Fibroblast of skin of scalp (primary cell): ENCODE results near the gene PAX8.

Experiments
- DNase-seq: peaks from one replicate; pipeline ENCODE4 v3.0.0-alpha.2; 2013

The PAX8 gene

GRCh38 chr2:113181258-113182051 lies 97.3 kb downstream of the PAX8 start:
- DNase-seq: no peak

DNA sequence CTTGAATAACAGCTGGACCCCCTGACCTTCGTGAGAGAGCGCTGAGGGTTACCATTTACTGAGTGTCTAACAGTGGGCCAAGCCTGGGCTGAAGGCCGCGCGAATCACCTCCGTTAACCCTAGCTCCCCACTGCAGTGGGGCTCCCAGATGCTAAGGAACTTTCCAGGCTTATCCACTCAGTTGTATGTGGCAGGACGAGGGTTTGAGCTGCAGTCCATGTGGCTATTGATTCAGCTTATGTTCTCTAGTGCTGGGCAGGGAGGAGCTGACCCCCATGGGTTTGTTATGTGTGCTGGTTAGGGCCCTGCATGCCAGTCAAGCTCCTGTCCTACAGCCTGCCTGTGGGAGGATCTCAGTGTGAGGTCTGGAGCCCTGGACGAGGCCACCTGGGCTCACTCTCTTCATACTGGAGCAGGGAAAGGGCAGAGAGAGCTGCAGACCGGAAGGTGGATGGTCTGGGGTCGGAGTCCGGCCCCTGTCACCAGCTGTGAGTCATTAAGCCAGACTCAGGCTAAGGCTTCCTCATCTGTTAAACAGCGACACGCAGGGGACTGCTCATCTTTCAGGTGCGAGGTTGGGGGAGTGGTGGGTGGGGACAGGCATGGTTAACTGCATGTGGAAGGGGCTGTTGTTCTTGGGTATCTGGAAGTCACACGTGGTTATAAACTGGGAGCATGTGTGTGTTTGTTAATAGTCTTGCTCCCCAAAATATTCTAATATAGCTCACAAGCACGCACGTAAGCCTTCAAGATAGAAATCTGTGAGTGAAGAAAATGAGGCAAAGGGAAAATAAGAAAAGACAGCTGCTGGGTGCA lies 98.4 kb downstream of the PAX8 start:
- DNase-seq: no peak

- DNase-seq: no peak
These were observed 99.2 kb downstream of the PAX8 start for GRCh38 chr2:113179446-113180045.

GRCh38 chr2:113178891-113179290 lies 99.8 kb downstream of the PAX8 start:
- DNase-seq: no peak

- DNase-seq: no peak
These were observed 100.5 kb downstream of the PAX8 start for GRCh38 chr2:113178069-113178746.

DNA sequence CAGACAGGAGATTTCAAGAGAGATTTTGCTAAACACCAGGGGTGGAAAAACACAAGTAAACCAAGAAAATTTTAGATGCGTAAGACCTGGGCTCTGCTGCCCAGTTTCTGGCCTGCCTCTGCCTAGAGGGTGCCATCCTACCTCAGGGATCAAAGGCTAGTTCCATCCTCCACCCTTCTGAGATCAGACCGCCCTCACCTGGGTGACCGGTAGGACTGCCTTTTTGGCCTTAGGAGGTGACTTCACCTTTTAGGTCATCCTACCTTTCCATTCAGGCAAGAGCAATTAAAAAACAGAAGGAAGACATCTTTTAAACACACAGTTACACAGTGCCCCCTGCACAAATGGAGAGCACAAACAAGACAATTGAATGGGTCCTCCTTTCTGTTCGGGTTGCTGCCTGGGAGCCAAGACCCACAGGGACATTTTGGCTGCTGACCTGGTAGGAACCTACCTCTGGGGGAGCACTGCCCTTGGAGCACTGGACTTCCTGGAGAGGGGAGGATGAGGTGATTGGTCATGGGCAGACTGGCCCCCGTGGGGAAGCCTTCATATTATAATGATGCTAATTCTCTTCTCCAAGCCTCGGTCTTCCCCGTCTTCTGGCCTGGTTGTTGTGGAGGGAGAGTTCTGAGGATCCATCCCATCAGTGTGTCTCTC lies 101.9 kb downstream of the PAX8 start:
- no peak for DNase-seq

GRCh38 chr2:113175736-113176695 lies 102.7 kb downstream of the PAX8 start:
- DNase-seq: no peak

DNA sequence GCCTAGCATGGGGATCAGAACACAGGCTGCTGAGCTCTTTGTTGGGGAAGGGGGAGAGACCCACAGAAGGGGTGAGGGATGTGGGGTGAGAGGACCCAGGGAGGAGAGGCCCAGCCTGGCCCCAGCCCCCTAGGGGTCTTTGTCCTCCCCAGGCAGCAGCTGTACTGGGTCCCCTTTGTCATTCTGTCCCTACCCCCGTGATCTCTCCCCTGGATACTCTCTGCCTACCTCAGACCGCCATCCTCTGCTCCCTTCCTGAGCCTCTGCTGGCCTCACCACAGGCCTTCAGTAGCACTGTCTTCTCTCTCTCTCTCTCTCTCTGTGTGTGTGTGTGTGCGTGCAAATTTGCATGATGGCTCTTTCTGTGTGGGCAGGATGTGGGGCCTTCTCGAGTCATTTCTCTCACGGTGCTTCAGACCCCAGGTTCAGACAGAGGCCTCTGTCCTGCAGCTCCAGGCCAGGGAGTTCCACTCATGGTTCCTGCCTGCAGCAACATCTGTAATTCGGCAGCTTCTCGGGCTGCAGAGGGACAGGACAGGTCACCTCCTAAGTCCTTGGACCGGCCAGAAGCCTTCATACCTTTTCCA lies 103.6 kb downstream of the PAX8 start:
- peak; percentile 13 for DNase-seq

DNA sequence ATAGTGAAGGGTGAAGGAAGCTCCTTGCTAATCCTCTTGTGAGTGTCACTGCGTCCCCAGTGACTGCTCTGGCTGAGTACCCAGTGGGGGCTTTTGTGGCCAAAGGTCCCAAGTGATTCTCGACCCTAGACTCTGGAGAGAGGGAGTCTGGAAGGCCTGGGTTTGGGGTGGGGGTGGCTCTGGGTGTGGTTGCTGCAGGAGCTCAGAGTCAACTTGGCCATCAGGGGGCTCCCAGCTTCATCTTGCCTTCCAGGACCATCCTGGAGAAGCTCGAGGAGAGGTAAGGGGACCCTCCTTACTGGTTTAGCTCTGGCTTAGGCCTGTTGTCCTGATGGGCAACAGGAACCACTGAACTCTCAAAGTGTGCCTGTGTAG lies 104.4 kb downstream of the PAX8 start:
- DNase-seq: no peak

DNA sequence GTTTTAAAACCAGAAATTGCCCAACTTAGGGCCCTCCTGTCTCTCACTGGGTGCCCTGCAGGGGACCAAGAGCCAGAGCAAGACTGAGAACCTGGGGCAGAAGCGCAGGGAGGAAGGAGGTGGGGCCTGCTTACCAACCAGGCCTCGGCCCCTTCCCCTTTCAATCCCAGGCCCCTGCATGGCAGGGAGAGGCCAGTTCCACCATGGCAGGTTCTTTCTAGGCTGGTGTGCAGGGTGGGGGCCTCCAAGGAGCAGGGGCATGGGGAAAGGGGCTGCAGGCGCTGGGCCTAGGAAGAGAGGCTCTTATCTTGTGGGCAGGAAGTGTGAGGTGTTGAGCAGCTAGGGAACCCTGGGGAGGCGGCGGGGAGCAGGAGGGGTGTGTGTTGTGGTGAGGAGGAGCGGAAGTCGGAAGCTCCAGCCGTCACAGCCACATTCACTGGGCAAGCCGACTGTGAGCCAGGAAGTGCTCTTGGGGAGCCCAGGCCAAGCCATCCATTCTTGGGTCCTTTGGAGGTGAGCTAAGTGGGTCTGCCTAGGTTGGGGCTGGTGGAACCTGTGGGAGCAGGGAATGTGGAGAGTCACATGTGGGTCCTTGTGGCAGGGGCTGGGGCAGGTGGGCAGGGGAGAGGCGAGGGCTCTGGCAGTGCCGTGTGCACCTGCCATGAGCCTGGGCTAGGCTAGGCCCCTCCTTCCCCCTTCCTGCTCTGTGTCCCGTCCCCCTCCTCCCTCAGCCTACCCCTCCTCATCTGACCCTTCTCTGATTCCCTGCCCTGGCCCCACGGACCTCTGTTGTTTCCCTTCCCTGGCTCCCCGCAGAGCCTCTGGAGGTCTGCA lies 105.0 kb downstream of the PAX8 start, which contains the start of gene PSD4:
TSS of gene PSD4 (plus strand) at position 430 of the 834 bp plus-strand sequence. CDS start 8,486 bp downstream, outside the sequence.
- DNase-seq: no peak

DNA sequence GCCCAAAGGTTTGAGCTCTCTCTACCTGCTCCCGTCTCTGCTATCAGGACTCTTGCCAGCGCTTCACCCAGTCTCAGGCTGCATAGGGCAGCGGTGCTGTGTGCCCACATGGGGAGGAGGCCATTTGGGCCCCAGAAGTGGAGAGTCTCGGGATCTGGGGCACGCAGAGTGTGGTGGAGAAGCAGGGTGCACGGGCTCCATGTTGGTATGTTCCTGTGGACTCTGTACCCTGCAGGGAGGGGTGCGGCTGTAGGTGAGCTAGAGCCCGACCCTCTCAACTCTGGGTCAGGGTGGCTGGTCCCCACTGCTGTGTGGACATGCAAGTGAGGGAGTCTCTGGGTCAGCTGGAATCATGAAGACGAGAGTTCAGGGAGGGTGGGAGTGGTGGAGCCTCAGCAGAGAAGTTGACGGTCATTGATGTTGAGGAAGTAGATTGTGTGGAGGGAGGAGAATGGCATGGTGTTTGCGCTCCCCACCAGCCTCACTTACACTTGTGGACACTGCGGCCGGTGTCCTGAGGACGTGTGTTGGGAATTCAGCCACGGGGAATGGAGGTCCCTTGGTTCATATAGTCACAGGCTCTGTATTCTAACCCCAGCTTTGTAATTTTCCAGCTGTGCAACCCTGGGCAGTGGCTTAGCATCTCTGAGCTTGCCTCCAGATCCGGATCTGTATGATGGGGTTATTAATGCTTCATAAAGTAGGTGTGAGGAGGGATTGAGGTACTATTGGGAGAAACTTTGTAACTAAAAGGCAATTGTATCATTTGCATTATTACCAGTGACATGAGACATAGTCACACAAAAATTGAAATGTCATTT lies 105.8 kb downstream of the PAX8 start:
- DNase-seq: no peak

- no peak for DNase-seq
These were observed 107.2 kb downstream of the PAX8 start for GRCh38 chr2:113171334-113172075.

- DNase-seq: no peak
These were observed 109.1 kb downstream of the PAX8 start for GRCh38 chr2:113169586-113169985.

- DNase-seq: no peak
These were observed 109.7 kb downstream of the PAX8 start for GRCh38 chr2:113169002-113169530.

DNA sequence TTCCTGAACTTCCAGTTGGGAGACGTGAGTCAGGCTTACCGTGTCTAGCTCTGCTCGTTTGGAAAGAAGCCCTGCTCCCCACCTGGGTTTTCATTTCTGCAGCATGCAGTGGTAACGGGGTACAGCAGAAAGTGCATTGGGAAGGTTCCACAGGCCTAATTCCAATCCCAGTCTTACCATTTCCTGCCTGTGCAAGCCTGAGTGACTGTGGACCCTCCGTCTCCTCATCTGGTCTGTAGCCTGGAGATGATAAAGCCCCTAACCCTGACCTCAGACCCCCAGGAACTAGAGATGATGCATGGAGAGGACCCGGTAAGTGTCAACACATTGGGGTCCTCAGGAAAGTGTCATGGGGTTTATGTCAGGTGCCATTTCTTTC lies 110.8 kb downstream of the PAX8 start:
- DNase-seq: no peak

DNA sequence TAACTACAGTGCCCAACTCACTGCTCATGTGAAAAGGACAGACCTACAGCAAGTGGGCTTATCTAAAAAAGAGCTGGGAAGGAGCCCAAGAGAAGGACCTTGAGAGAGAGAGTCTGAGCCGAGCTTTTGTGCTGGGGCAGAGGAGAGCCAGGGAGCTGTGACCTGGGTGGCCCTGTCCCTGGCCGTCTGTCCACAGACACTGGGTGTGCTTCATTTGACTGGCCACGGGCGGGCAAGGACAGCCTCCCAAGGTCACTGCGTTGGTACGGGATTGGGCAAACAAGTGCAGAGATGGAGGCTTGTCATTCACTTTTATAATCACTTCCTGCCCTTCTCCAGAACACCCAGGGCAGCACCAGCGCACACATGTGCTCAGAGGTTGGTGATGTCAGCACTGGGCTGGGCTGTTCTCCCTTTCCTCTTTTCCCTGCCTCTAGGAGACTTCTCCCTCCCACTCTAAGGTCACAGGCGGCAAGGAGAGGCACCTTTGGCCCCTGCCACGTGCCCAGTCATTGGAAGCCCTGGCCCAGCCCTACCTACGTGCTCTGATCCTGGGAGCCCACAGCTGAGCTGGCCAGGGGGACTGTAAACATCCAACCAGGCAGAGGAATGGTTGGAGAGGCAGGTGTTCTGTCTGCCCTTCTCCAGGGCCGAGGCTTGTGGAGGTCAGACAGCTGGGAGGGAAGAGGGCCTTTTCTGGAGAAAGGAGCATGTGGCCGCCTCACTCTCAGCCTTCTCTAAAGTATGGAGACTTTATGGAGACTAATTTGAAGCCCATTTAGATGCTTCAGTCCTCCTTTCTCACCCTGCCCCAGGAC lies 111.4 kb downstream of the PAX8 start:
- no peak for DNase-seq

- DNase-seq: no peak
These were observed 112.5 kb downstream of the PAX8 start for GRCh38 chr2:113166187-113166645.
